Tibial nerve (tissue), 4 donors: ENCODE data around the gene GHRH. TPM values are rescaled to one million over a fixed set of nuclear protein-coding genes. Genes with fewer than 3 reads are reported as not detected.

Source experiments
- DNase-seq, 2 donors: peaks; one replicate each; pipeline ENCODE4 v3.0.0-alpha.2; 2019; ENCODE audit warnings: low spot score in 2 of 2
- H3K27ac ChIP-seq, 4 donors: fragments of 200-600 bp; sonication (generic) in 3 of 4; one replicate each; pipeline ENCODE4 v1.5.1; 2017 to 2019; ENCODE audit warnings: mild to moderate bottlenecking in 1 of 4
- H3K27me3 ChIP-seq, 2 donors: fragments of 200-600 bp; sonication (generic) in 1 of 2; one replicate each; pipeline versions ENCODE4 v1.5.1 to v1.6.0; 2017 to 2019
- H3K36me3 ChIP-seq, 3 donors: fragments of 200-600 bp; sonication (generic); one replicate each; pipeline ENCODE4 v1.5.1; 2018 to 2019
- H3K4me1 ChIP-seq, 4 donors: fragments of 200-600 bp; sonication (generic) in 3 of 4; one replicate each; pipeline ENCODE4 v1.5.1; 2017 to 2019
- H3K4me3 ChIP-seq, 4 donors: fragments of 200-600 bp; sonication (generic) in 3 of 4; one replicate each; pipeline ENCODE4 v1.5.1; 2017 to 2019; ENCODE audit warnings: mild to moderate bottlenecking in 1 of 4, moderate library complexity in 1 of 4
- H3K9me3 ChIP-seq, 4 donors: fragments of 200-600 bp; sonication (generic) in 3 of 4; one replicate each; pipeline ENCODE4 v1.5.1; 2017 to 2019
- CTCF ChIP-seq, 5 experiments: fragments of 200-600 bp in 3 of 5; fragments of 450-650 bp in 2 of 5; sonication (generic) in 3 of 5; IDR thresholded peaks; one replicate each; pipeline ENCODE4 v1.5.1; 2016 to 2019; ENCODE audit warnings: antibody characterized with exemption in 5 of 5, mild to moderate bottlenecking in 3 of 5, moderate library complexity in 2 of 5
- EP300 ChIP-seq, 2 donors: sonication (generic); formaldehyde crosslinking; IDR thresholded peaks; one replicate each; pipeline ENCODE4 v1.6.1; 2017; ENCODE audit warnings: antibody characterized with exemption in 2 of 2, mild to moderate bottlenecking in 1 of 2
- POLR2A ChIP-seq, 2 donors: fragments of 450-650 bp; IDR thresholded peaks; one replicate each; pipeline ENCODE4 v1.6.1; 2017; ENCODE audit warnings: antibody characterized with exemption in 2 of 2, mild to moderate bottlenecking in 2 of 2, moderate library complexity in 2 of 2
- WGBS, 2 donors: methylation state at CpG; one replicate each; pipeline ENCODE4 v1.1.5; 2018; 5-methylcytosine and 5-hydroxymethylcytosine counted together
- total RNA-seq, 4 donors: library from RNA; depleted of rRNA; stranded (reverse); fragments of >200 nt; gene quantifications; one replicate each; pipeline ENCODE4 v1.1.0, GENCODE V29; 2016

GHRH gene
- total RNA-seq, 4 donors from 2014 or later = not detected

GRCh38 chr20:37253087-37253486 lies 8.5 kb downstream of the GHRH start:
- no peak overlapping the region for H3K27ac ChIP-seq
- no peak for TF ChIP-seq CTCF (IDR thresholded peaks at IDR 0.05)
- no peak for TF ChIP-seq EP300 (IDR thresholded peaks at IDR 0.05)
- TF ChIP-seq POLR2A (IDR thresholded peaks at IDR 0.05) = no peak

GRCh38 chr20:37251825-37252477 lies 9.7 kb downstream of the GHRH start:
- 51 to 56% methylated on average over 14 to 15 of the region's 15 CpGs for WGBS, 2 donors
- H3K27me3 ChIP-seq = no peaks in the 10 kb centered on the region
- H3K9me3 ChIP-seq = peaks cover 0 to 12% (median 0%) of the 10 kb centered on the region in 4 donors
- TF ChIP-seq POLR2A (IDR thresholded peaks at IDR 0.05) (no peak), EP300 (IDR thresholded peaks at IDR 0.05) (no peak), CTCF (IDR thresholded peaks at IDR 0.05) (no peak)
- no peak overlapping the region for H3K4me3 ChIP-seq
- no peak for DNase-seq
- no peak overlapping the region for H3K27ac ChIP-seq
- no peaks in the 10 kb centered on the region for H3K36me3 ChIP-seq
- peaks cover 0 to 7% (median 0%) of the 10 kb centered on the region in 4 donors for H3K4me1 ChIP-seq

More at GRCh38 chr20:37253087-37253486, 8.5 kb downstream of the GHRH start:
- WGBS, 2 donors = 81 to 93% methylated on average over 12 of the region's 12 CpGs
- H3K36me3 ChIP-seq = no peaks in the 10 kb centered on the region
- DNase-seq = no peak
- H3K4me3 ChIP-seq = no peak overlapping the region
- H3K27me3 ChIP-seq = no peaks in the 10 kb centered on the region
- H3K4me1 ChIP-seq = peaks cover 0 to 7% (median 0%) of the 10 kb centered on the region in 4 donors
- peaks cover 0 to 12% (median 0%) of the 10 kb centered on the region in 4 donors for H3K9me3 ChIP-seq

- peaks cover 0 to 7% (median 0%) of the 10 kb centered on the region in 4 donors for H3K4me1 ChIP-seq
- peaks cover 0 to 3% (median 0%) of the 10 kb centered on the region in 4 donors for H3K9me3 ChIP-seq
- DNase-seq = no peak
- H3K4me3 ChIP-seq = no peak overlapping the region
- peaks cover 0 to 15% (median 0%) of the 10 kb centered on the region in 3 donors for H3K36me3 ChIP-seq
- H3K27ac ChIP-seq = no peak overlapping the region
- no peaks in the 10 kb centered on the region for H3K27me3 ChIP-seq
- TF ChIP-seq CTCF (IDR thresholded peaks at IDR 0.05) (no peak), POLR2A (IDR thresholded peaks at IDR 0.05) (no peak), EP300 (IDR thresholded peaks at IDR 0.05) (no peak)
- 93 to 98% methylated on average over 2 of the region's 2 CpGs for WGBS, 2 donors
Measured at GRCh38 chr20:37249304-37249703, 12.3 kb downstream of the GHRH start.

- H3K4me3 ChIP-seq = no peak overlapping the region
- 90 to 93% methylated on average over 1 of the region's 1 CpG for WGBS, 2 donors
- H3K27ac ChIP-seq = no peak overlapping the region
- no peaks in the 10 kb centered on the region for H3K27me3 ChIP-seq
- H3K36me3 ChIP-seq = peaks cover 0 to 32% (median 0%) of the 10 kb centered on the region in 3 donors
- H3K4me1 ChIP-seq = peaks cover 0 to 19% (median 0%) of the 10 kb centered on the region in 4 donors
- TF ChIP-seq POLR2A (IDR thresholded peaks at IDR 0.05) (no peak), EP300 (IDR thresholded peaks at IDR 0.05) (no peak), CTCF (IDR thresholded peaks at IDR 0.05) (no peak)
- H3K9me3 ChIP-seq = no peaks in the 10 kb centered on the region
- DNase-seq = no peak
Measured at GRCh38 chr20:37247547-37247946, 14.1 kb downstream of the GHRH start.

GRCh38 chr20:37246736-37247135 lies 14.9 kb downstream of the GHRH start:
- no peak for TF ChIP-seq CTCF (IDR thresholded peaks at IDR 0.05)
- TF ChIP-seq POLR2A (IDR thresholded peaks at IDR 0.05) = no peak
- no peak for TF ChIP-seq EP300 (IDR thresholded peaks at IDR 0.05)
- H3K36me3 ChIP-seq = peaks cover 0 to 39% (median 0%) of the 10 kb centered on the region in 3 donors
- no peak overlapping the region for H3K27ac ChIP-seq
- DNase-seq = no peak
- H3K9me3 ChIP-seq = no peaks in the 10 kb centered on the region
- H3K4me3 ChIP-seq = no peak overlapping the region
- peaks cover 0 to 20% (median 0%) of the 10 kb centered on the region in 4 donors for H3K4me1 ChIP-seq
- H3K27me3 ChIP-seq = no peaks in the 10 kb centered on the region
- WGBS, 2 donors = 94% methylated on average over 5 of the region's 5 CpGs
